ENCODE measurements around the gene FAM168A.
"Not testable (repeated sequence)": the region's sequence is repeated elsewhere in the genome, so short reads cannot be mapped to it uniquely, and the experiment has no call there.

The FAM168A gene

GRCh38 chr11:73473252-73473651 lies 124.7 kb downstream of the FAM168A start:
- DNase-seq (ENCODE audit: low read depth) = no peak
- H3K4me3 ChIP-seq (ENCODE audit: low read length) = no peak overlapping the region
- no peak for TF ChIP-seq CTCF (conservative IDR thresholded peaks at IDR 0.05; ENCODE audit: low read depth, low read length)

- not testable (repeated sequence) for H3K4me3 ChIP-seq (ENCODE audit: low read length); DNase-seq (ENCODE audit: low read depth)
These were observed 127.8 kb downstream of the FAM168A start for GRCh38 chr11:73470036-73470612.

GRCh38 chr11:73469401-73469800 lies 128.5 kb downstream of the FAM168A start:
- no peak for TF ChIP-seq CTCF (conservative IDR thresholded peaks at IDR 0.05; ENCODE audit: low read depth, low read length)
- DNase-seq (ENCODE audit: low read depth) = no peak

GRCh38 chr11:73468590-73469161 lies 129.2 kb downstream of the FAM168A start:
- no peak overlapping the region for H3K4me3 ChIP-seq (ENCODE audit: low read length)
- no peak for TF ChIP-seq CTCF (conservative IDR thresholded peaks at IDR 0.05; ENCODE audit: low read depth, low read length)
- DNase-seq (ENCODE audit: low read depth) = no peak

More at GRCh38 chr11:73469401-73469800, 128.5 kb downstream of the FAM168A start:
- H3K4me3 ChIP-seq (ENCODE audit: low read length) = no peak overlapping the region

- no peak for DNase-seq (ENCODE audit: low read depth)
- no peak for TF ChIP-seq CTCF (conservative IDR thresholded peaks at IDR 0.05; ENCODE audit: low read depth, low read length)
- H3K4me3 ChIP-seq (ENCODE audit: low read length) = no peak overlapping the region
These were observed 130.4 kb downstream of the FAM168A start for GRCh38 chr11:73467505-73467904.

- H3K4me3 ChIP-seq (ENCODE audit: low read length) = no peak overlapping the region
- TF ChIP-seq CTCF (conservative IDR thresholded peaks at IDR 0.05; ENCODE audit: low read depth, low read length) = peak; percentile 2
- no peak for DNase-seq (ENCODE audit: low read depth)
These were observed 131.3 kb downstream of the FAM168A start for GRCh38 chr11:73466643-73467042.

GRCh38 chr11:73465871-73466270 lies 132.0 kb downstream of the FAM168A start:
- DNase-seq (ENCODE audit: low read depth) = no peak
- no peak for TF ChIP-seq CTCF (conservative IDR thresholded peaks at IDR 0.05; ENCODE audit: low read depth, low read length)
- no peak overlapping the region for H3K4me3 ChIP-seq (ENCODE audit: low read length)
